Fibroblast of skin of scalp (primary cell): ENCODE data around the gene QRICH2.
A peak's percentile ranks its signal among the peaks of the same experiment; 100 is the strongest.
"Not testable (repeated sequence)": the region's sequence is repeated elsewhere in the genome, so short reads cannot be mapped to it uniquely, and the experiment has no call there.

ENCODE experiments used
- DNase-seq: peaks from one replicate; pipeline ENCODE4 v3.0.0-alpha.2; 2013

The QRICH2 gene

DNA sequence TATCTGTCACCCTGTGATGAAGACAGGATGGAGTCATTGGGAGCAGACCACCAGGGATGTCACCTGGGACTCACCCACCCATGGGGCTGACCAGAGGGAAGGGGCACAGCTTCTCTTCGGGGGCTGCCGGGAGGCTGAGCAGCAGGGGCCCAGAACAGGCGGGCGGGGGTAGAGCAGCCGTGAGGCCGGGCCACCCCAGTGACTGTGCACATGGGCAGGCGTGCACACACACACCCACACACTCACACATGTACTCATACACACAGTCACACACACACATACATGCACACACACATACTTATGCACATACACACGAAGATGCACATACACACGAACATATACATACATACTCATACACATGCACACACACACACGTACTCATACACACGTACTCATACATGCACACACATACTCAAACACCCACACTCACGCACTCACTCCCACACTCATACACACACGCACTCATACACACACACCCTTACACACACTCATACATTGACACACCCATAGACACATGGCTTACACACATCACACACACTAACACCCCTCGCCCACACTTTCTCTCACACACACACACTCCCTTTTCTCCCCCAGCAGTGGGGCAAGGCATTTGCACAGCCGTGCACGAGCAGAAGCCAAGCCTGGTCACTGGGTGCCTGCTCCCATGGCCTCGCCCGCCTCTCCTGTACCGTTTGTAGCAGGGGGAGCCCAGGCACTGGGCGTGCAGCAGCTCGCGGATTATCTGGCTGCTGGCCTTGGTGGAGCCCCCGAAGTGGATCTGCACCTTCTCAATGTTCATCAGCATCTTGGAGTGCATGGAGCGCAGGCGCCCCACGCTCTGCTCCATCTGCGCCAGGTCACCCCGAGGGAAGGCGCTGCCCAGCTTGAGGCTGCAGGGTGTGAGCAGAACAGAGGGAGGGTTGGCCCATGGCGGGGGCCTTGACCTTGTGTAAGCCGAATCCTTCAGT lies 30.5 kb downstream of the QRICH2 start:
- DNase-seq, result no peak

DNA sequence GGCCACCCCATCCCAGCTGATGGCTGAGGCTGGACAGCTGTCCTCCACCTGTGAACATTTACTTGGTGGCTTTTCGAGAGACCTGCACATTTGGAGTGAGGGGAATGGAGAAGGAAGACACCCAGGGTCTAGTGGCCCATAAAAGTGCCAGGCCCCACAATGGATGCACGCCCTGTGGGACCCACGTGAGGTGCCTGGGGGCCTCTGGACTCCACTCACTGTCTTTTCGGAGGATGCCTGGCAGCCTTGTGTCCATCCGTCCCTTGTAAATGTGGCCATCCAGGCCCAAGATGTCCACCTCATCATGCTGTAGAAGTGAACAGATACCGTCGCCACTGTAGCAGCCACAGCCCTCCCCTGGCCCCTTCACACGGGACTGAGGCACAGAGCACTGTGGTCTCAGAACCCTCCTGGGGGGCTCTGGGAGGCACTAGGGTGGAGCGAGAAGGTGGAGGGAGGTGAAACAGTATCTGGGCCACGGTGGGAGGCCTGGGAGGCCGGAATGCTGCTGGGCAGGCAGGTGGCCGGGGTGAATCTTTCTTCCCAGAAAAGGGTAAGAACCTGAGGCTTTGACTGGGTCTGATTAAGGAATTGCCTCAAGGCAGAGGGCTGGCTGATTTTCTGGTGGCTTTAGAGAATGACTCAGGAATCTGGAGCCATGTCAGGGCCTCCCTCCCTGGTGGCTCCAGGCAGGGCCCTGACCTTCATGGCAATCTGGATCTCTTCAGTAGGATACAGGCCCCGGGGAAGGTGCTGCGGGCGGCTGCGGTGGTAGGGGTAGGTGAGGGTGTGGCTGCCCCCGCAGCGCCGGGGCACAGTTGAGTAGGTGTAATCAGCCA lies 31.4 kb downstream of the QRICH2 start:
- DNase-seq, result peak; percentile 50

- DNase-seq, result no peak
Measured at GRCh38 chr17:76276069-76276431, 32.0 kb downstream of the QRICH2 start.

DNA sequence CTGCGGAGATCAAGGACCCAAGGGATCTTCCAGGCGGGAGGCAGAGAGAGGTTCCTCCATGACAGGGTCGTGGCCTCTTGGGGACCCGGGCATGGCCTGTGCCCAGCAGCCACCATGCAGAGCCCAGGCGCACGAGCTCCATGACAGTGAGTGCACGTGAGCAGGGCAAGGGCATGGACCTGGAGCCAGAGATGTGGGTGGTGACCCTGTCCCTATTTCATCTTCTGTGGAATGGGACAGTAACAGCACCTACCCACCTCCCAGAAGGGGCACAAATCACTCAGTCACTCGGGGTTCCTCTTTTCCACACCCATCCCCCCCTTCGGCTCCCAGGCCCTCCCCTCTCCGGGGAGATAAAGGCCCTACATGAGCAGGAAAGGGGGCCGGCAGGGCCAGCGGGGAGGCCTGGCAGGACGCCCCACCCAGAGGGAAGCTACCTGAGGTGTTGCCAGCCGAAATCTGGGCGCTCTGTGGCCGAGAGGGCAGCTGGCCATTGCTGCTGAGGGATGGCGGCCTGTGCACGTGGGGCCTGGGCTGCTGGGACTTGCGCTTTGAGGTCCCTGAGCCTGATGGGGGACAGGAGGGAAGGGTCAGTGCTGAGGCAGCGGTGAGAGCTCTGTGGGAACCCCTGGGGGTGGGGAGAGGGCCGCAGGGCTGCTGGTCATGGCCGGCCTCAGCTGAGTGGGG lies 32.6 kb downstream of the QRICH2 start:
- DNase-seq, result no peak

GRCh38 chr17:76274112-76274956 lies 33.7 kb downstream of the QRICH2 start:
- DNase-seq, result no peak

- DNase-seq, result no peak
Measured at GRCh38 chr17:76273445-76274111, 34.5 kb downstream of the QRICH2 start.

GRCh38 chr17:76272541-76273444 lies 35.3 kb downstream of the QRICH2 start:
- no peak for DNase-seq

- DNase-seq, result no peak
Measured at GRCh38 chr17:76271669-76272540, 36.2 kb downstream of the QRICH2 start.

- no peak for DNase-seq
Measured at GRCh38 chr17:76270770-76271668, 37.1 kb downstream of the QRICH2 start.

- DNase-seq, result no peak
Measured at GRCh38 chr17:76270127-76270592, 37.9 kb downstream of the QRICH2 start.

GRCh38 chr17:76268991-76269981 lies 38.8 kb downstream of the QRICH2 start:
- no peak for DNase-seq

DNA sequence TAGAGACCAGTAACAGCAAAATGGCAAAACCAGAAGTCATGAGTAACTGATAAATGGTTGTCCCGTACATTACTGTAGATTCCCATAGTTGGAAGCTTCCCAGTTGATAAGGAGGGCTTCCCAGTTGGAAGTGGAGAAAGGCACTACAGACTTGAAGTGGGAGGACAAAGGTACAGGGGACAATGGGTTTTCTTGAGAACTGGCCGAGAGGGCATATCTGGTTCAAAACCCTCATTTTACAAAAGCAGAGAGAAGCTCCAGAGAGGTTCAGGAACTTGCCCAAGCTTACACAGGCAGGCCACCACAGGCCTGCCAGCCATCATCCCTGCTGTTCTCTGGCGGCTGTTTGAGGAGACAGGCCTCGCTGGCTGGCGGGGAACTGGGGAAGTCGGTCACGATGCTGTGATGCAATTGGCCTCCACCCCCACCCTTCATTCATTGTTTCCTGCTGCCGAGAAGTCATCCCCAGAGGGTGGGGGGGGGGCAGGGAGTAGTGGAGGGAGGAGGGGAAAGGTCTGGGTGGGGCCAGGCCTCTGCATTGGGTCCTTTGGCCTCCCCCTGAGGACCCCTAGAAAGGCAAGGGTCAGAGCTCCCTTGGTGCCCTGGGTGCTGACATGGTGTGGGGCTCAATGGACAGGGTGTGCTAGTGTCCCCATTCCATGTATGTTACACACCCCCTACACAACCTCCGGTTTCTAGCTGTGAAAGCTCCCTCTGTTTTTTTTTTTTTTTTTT lies 39.9 kb downstream of the QRICH2 start:
- DNase-seq, result peak; percentile 80

DNA sequence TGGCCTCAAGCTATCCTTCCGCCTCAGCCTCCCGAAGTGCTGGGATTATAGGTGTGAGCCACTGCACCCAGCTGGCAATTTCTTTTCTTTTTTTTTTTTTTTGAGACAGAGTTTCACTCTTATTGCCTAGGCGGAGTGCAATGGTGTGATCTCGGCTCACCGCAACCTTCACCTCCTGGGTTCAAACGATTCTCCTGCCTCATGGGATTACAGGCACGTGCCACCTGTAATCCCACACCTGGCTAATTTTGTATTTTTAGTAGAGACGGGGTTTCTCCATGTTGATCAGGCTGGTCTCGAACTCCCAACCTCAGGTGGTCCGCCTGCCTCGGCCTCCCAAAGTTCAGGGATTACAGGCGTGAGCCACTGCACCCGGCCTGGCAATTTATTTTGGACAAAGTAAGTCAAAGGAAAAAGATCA lies 40.5 kb downstream of the QRICH2 start:
- not testable (repeated sequence) for DNase-seq

DNA sequence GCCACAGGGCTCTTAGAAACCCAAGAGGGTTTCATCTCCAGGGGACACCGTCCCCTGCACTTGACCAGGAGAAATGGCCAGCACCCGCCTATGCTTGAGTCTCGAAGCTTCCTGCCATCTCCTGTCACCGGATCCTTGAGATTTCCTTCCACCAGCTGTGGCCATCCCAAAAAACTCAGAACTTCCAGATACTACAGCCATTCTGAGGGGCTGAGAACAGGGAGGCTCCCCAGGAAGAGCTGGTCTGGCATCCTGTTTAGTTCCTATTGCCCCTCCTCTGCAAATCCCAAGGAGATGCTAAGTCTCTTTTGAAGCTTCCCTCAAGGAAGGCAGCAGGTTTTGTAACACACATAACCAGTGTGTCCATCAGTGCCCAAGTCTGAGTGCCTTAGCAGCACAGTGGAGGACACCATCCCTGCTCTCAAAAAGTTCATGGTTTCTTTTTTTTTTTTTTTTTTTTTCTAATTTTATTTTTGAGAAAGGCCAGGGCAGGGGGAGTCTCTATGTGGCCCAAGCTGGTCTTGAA lies 41.0 kb downstream of the QRICH2 start:
- no peak for DNase-seq

- DNase-seq, result peak; percentile 51
Measured at GRCh38 chr17:76266244-76266938, 41.7 kb downstream of the QRICH2 start.
